K562 (cell line): Measurements from ENCODE around the gene PLA2R1.

Source experiments
- GATA2 ChIP-seq: sonication (generic); formaldehyde crosslinking; IDR thresholded peaks from 2 replicates; pipeline ENCODE4 v1.4.0; 2020; ENCODE audit warnings: mild to moderate bottlenecking, missing genetic modification reagents
- HEY1 ChIP-seq: fragments of 250-450 bp; sonication (Bioruptor Pico); IDR thresholded peaks from 2 replicates; pipeline ENCODE4 v1.5.0; 2020; ENCODE audit warnings: mild to moderate bottlenecking, moderate library complexity, borderline replicate concordance
- KLF16 ChIP-seq: IDR thresholded peaks from 2 replicates; pipeline ENCODE4 v1.6.1; 2016; ENCODE audit warnings: antibody characterized with exemption
- MAZ ChIP-seq, 2 experiments: fragments of 450-650 bp in 1 of 2; sonication (generic) in 1 of 2; formaldehyde crosslinking; IDR thresholded peaks in 1 of 2; conservative IDR thresholded peaks in 1 of 2; 2 replicates each; pipeline versions ENCODE4 v1.4.0 to v1.5.0; 2020; ENCODE audit warnings: mild to moderate bottlenecking in 1 of 2, missing genetic modification reagents in 1 of 2
- SAP30 ChIP-seq: fragments of 200-600 bp; sonication (generic); IDR thresholded peaks from 2 replicates; pipeline ENCODE4 v1.6.1; 2012; ENCODE audit warnings: borderline replicate concordance, low read depth, mild to moderate bottlenecking, moderate library complexity, low read length, control low read depth, inconsistent platforms; ENCODE audit not compliant: insufficient read depth, poor library complexity, severe bottlenecking
- SIN3B ChIP-seq: fragments of 450-650 bp; IDR thresholded peaks from 2 replicates; pipeline ENCODE4 v1.6.1; 2017; ENCODE audit warnings: low read depth, mild to moderate bottlenecking, moderate library complexity

GRCh38 chr2:159933040-159933726, 129.2 kb downstream of the PLA2R1 start:
- no peak for TF ChIP-seq MAZ (CRISPR knock-in tag; conservative IDR thresholded peaks at IDR 0.05 in 1 of 2, IDR thresholded peaks at IDR 0.05 in 1 of 2)
- no peak for TF ChIP-seq SIN3B
- TF ChIP-seq GATA2 = no peak
- no peak for TF ChIP-seq KLF16
- no peak for TF ChIP-seq SAP30
- no peak for TF ChIP-seq HEY1
